MCF 10A (cell line): ENCODE results near the gene TRAF3IP1. TPM values are rescaled to one million over a fixed set of nuclear protein-coding genes. Genes with fewer than 3 reads are reported as not detected.

Experiments used
- BruUV-seq: library from RNA; stranded (reverse); fragments of 400-500 nt; replicated peaks from 2 replicates; lab custom pipeline; 2021; lab: Mats Ljungman, UMichigan
- CTCF ChIA-PET: fragments of 300-600 bp; sonication (Branson Sonifier 250); formaldehyde crosslinking; extraction: SDS; loops from one replicate; lab custom pipeline; 2021; ENCODE audit warnings: antibody characterized with exemption, inconsistent platforms; lab: Yijun Ruan, JAX
- POLR2A ChIA-PET: fragments of 300-600, 350-650 bp; sonication (Branson Sonifier 250); formaldehyde crosslinking; extraction: SDS; loops from one replicate; lab custom pipeline; 2020; ENCODE audit warnings: antibody characterized with exemption, inconsistent platforms; lab: Yijun Ruan, JAX
- DNase-seq: peaks from one replicate; pipeline ENCODE4 v3.0.0-alpha.2; 2018; ENCODE audit not compliant: unreplicated experiment
- H3K27ac Mint-ChIP-seq: one replicate; pipeline ENCODE4 v1.8.0; 2022; ENCODE audit warnings: mild to moderate bottlenecking, low read depth, mixed read lengths; ENCODE audit not compliant: unreplicated experiment
- H3K27me3 Mint-ChIP-seq: one replicate; pipeline ENCODE4 v1.8.0; 2022; ENCODE audit warnings: mixed read lengths; ENCODE audit not compliant: insufficient read depth, unreplicated experiment
- H3K36me3 Mint-ChIP-seq: one replicate; pipeline ENCODE4 v1.8.0; 2022; ENCODE audit warnings: mild to moderate bottlenecking, moderate library complexity, mixed read lengths; ENCODE audit not compliant: insufficient read depth, unreplicated experiment
- H3K4me1 Mint-ChIP-seq: one replicate; pipeline ENCODE4 v1.8.0; 2022; ENCODE audit warnings: mixed read lengths; ENCODE audit not compliant: insufficient read depth, unreplicated experiment
- H3K4me3 Mint-ChIP-seq: one replicate; pipeline ENCODE4 v1.8.0; 2022; ENCODE audit warnings: mild to moderate bottlenecking, moderate library complexity, mixed read lengths; ENCODE audit not compliant: unreplicated experiment
- H3K9me3 Mint-ChIP-seq: one replicate; pipeline ENCODE4 v1.8.0; 2022; ENCODE audit warnings: mixed read lengths; ENCODE audit not compliant: unreplicated experiment
- intact Hi-C: fragments of 100-400 bp; cut with micrococcal nuclease; formaldehyde crosslinking; loops from 2 replicates; pipeline ENCODE4 v1.14.1; 2022
- total RNA-seq: library from RNA; stranded (reverse); gene quantifications from 2 replicates; pipeline ENCODE4 v1.2.3, GENCODE V29; 2022
- TF ChIP-seq, protein P1 (sequence below): fragments of 200-600 bp; IDR thresholded peaks from one replicate; pipeline ENCODE4 v1.8.0; 2022; ENCODE audit warnings: antibody characterized with exemption, mild to moderate bottlenecking; ENCODE audit not compliant: unreplicated experiment

The TRAF3IP1 gene
- total RNA-seq, 1 experiment from 2014 or later, result 19.1 TPM

DNA sequence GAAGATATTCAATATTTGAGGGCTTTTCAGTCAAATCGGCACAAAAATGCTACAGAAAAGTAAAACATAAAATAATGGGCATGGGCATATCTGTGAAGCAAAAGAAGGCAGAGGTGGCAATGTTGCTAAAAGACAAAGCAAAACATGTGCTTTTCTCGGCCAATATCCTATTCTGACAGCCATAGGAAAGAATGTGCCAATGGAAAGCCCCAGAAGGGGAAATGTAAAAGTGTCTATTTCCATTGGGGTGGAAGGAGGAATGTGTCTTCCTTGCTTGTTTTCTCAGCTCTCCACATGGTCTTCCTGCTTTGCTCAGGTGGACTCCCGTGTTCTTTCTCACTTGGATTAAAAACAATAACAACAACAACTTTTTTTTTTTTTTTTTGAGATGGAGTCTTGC lies 18.2 kb upstream of the TRAF3IP1 start:
- no TSS peak for BruUV-seq
- Mint-ChIP-seq H3K4me1 (no peaks in the 10 kb centered on the region), H3K27me3 (no peaks in the 10 kb centered on the region), H3K36me3 (no peaks in the 10 kb centered on the region), H3K9me3 (no peaks in the 10 kb centered on the region), H3K27ac (no peak overlapping the region), H3K4me3 (no peak overlapping the region)
- intact Hi-C loops, result no loop called here
- no peak for DNase-seq
- TF ChIP-seq, protein P1, sequence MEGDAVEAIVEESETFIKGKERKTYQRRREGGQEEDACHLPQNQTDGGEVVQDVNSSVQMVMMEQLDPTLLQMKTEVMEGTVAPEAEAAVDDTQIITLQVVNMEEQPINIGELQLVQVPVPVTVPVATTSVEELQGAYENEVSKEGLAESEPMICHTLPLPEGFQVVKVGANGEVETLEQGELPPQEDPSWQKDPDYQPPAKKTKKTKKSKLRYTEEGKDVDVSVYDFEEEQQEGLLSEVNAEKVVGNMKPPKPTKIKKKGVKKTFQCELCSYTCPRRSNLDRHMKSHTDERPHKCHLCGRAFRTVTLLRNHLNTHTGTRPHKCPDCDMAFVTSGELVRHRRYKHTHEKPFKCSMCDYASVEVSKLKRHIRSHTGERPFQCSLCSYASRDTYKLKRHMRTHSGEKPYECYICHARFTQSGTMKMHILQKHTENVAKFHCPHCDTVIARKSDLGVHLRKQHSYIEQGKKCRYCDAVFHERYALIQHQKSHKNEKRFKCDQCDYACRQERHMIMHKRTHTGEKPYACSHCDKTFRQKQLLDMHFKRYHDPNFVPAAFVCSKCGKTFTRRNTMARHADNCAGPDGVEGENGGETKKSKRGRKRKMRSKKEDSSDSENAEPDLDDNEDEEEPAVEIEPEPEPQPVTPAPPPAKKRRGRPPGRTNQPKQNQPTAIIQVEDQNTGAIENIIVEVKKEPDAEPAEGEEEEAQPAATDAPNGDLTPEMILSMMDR, result no peak
- ChIA-PET CTCF (interaction anchor here (0.6 to 1.3 kb wide), 6 partner anchors 11 to 1206 kb away, joined by 3 to 4 read pairs (median 3); no protein-coding TSS in a partner anchor), POLR2A (interaction anchor here (0.7 to 7.7 kb wide), 4 partner anchors 11 to 19 kb away, joined by 3 to 47 read pairs (median 4); partner anchors contain the start of gene PER2)

DNA sequence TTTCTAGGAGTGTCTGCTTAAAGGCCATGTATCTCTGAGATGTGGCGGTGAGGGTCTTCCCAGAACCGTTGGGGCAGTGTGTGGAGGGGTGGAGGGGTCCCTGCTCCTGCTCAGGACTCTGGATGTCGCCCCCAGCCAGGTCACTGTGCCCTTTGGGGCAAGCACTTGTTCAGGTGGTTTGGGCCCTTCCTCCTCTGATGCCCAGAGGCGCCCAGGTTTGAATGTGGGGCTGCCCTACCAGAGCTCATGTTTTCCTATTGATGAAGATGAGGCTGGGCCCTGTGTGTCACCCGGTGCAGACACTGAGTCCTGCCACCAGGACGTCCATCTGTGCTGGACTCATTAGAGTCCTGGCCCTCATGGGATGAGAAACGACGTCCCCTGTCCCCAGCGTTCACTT lies 17.6 kb upstream of the TRAF3IP1 start:
- H3K4me1 Mint-ChIP-seq, result no peaks in the 10 kb centered on the region
- ChIA-PET POLR2A (interaction anchor here (0.9 to 7.7 kb wide), 3 partner anchors 12 to 16 kb away, joined by 4 to 47 read pairs (median 5); partner anchors contain the start of gene PER2), CTCF (interaction anchor here (0.6 to 3.2 kb wide), 4 partner anchors 17 to 296 kb away, joined by 3 to 12 read pairs (median 4); no protein-coding TSS in a partner anchor)
- TF ChIP-seq, protein P1, result no peak
- H3K9me3 Mint-ChIP-seq, result no peaks in the 10 kb centered on the region
- intact Hi-C loops, result no loop called here
- no peak overlapping the region for H3K27ac Mint-ChIP-seq
- no peak overlapping the region for H3K4me3 Mint-ChIP-seq
- no peaks in the 10 kb centered on the region for H3K36me3 Mint-ChIP-seq
- H3K27me3 Mint-ChIP-seq, result no peaks in the 10 kb centered on the region
- no peak for DNase-seq
- no TSS peak for BruUV-seq

DNA sequence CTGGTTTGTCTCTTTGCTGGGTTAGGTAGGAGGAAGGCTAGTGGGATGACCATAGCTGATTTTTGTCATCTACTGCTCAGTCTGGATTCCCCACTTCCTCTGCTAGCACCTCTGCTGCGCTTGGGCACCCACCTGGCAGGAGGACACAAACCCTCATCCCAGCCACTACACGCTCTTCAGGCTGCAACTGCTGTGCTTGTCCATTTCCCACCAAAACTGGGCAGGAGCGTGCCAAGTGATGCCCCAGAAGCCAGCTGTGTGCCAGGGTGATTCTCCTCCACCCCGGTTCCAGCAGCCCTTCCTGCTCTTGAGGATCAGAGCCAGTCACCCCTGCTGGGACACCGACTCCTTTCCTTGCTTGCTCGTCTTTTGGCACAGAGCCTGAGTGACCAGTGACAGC lies 16.2 kb upstream of the TRAF3IP1 start:
- TF ChIP-seq, protein P1, result no peak
- BruUV-seq, result no TSS peak
- no peaks in the 10 kb centered on the region for H3K27me3 Mint-ChIP-seq

DNA sequence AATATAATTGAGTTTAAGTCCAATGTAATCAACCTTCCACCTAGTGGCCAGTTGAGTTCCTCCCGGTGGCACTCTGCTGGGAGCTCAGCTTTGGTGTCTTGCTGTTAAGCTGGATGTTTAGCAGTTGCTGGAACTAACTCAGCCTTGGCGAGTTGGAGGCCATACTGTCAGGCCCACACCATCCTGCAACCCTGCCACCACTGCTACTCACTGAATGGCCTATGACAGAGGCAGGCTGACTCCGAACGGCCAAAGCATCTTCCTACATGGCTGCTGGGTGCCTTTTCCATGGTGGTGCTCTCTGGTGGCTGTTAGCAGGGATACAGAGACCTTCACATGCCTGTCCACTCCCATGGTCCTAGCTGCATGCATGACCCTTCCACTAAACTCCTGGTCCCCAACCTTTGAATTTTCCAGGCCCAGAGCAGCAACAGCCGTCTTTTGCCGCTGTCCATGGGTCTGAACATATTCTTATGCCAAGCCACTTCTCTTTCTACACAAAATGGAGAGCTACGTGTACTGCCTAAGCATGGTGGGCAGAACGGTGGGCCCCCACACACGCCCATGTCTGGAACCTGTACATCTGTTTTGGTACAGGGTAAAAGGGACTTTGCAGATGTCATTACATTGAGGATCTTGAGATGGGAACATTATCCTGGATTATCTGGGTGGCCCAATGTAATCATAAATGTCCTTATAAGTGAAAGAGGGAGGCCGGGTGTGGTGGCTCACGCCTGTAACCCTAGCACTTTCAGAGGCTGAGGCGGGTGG lies 15.0 kb upstream of the TRAF3IP1 start:
- POLR2A ChIA-PET, result interaction anchor here (0.5 to 7.7 kb wide), 5 partner anchors 14 to 38 kb away, joined by 3 to 47 read pairs (median 6); no protein-coding TSS in a partner anchor
- Mint-ChIP-seq H3K27me3 (no peaks in the 10 kb centered on the region), H3K27ac (peak overlapping the region; percentile 5), H3K36me3 (no peaks in the 10 kb centered on the region), H3K9me3 (no peaks in the 10 kb centered on the region), H3K4me1 (no peaks in the 10 kb centered on the region), H3K4me3 (no peak overlapping the region)
- CTCF ChIA-PET, result interaction anchor here (0.6 to 3.4 kb wide), 14 partner anchors 8 to 1775 kb away, joined by 3 to 18 read pairs (median 4); partner anchors contain the start of gene PER2
- BruUV-seq, result no TSS peak
- TF ChIP-seq, protein P1, result peak; percentile 42
- intact Hi-C loops, result loop anchor here (1.0 kb wide), 1 partner anchor 49 kb away; no protein-coding TSS in a partner anchor
- DNase-seq, result peak; percentile 48

More for the DNA sequence above, 16.2 kb upstream of the TRAF3IP1 start:
- H3K4me3 Mint-ChIP-seq, result no peak overlapping the region
- no peak for DNase-seq
- intact Hi-C loops, result no loop called here
- H3K27ac Mint-ChIP-seq, result no peak overlapping the region
- H3K4me1 Mint-ChIP-seq, result no peaks in the 10 kb centered on the region
- ChIA-PET CTCF (interaction anchor here (1.4 to 3.4 kb wide), 4 partner anchors 13 to 48 kb away, joined by 5 to 18 read pairs (median 10); no protein-coding TSS in a partner anchor), POLR2A (interaction anchor here (1.4 to 7.7 kb wide), 3 partner anchors 13 to 18 kb away, joined by 6 to 47 read pairs (median 6); no protein-coding TSS in a partner anchor)
- no peaks in the 10 kb centered on the region for H3K9me3 Mint-ChIP-seq
- no peaks in the 10 kb centered on the region for H3K36me3 Mint-ChIP-seq
